ENCODE results near the gene ZFYVE21. TPM values are rescaled to one million over a fixed set of nuclear protein-coding genes. Genes with fewer than 3 reads are reported as not detected.

The ZFYVE21 gene
- total RNA-seq, 1 experiment from 2014 or later = 31.3 TPM

DNA sequence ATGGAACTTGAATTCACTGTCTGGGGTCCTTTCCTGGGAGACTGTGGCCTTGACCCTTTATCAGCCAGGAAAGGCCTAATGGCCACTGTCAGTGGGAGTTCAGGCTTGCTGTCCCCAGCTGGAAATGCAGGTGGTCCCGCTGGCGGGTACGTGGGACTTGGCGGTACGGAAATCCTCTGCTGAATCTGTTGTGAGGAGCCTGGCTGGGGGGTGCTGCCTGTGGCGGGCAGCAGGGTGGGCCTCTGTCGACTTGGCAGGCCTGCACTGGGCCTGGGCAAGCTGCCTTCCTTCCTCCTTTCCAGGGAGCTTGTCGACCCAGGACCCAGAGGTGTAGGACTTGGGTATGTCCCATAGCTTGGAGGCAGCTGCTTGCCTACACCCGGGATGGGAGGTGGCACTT lies 26.3 kb downstream of the ZFYVE21 start:
- intact Hi-C loops (cut with micrococcal nuclease) = no loop called here
- BruUV-seq (replicated peaks) = no TSS peak
- Histone ChIP-seq H3K79me2 (ENCODE audit: insufficient read depth, low read length) (no peaks in the 10 kb centered on the region), H3K27me3 (ENCODE audit: insufficient read depth, low read length) (no peaks in the 10 kb centered on the region), H2AFZ (ENCODE audit: low read depth, low read length, poor library complexity, severe bottlenecking) (no peak overlapping the region), H4K20me1 (ENCODE audit: insufficient read depth) (no peaks in the 10 kb centered on the region), H3K9me3 (ENCODE audit: control insufficient read depth in 1 of 2, insufficient read depth in 1 of 2, low read depth in 1 of 2, low read length in 2 of 2) (no peaks in the 10 kb centered on the region), H3K9ac (ENCODE audit: low read length) (no peak overlapping the region), H3K9me2 (ENCODE audit: insufficient read depth) (no peaks in the 10 kb centered on the region), H3K36me3 (ENCODE audit: control insufficient read depth in 1 of 2, insufficient read depth in 2 of 2, low read length in 2 of 2) (peaks cover 0 to 3% of the 10 kb centered on the region in 2 experiments; a peak in 2 of 4 replicates), H3K27ac (ENCODE audit: low read depth, low read length) (no peak overlapping the region), H3K4me2 (ENCODE audit: low read length) (no peak overlapping the region), H3K4me3 (replicated peaks in 1 of 2; ENCODE audit: low read depth in 1 of 2, low read length in 2 of 2) (no peak overlapping the region), H3K4me1 (ENCODE audit: control insufficient read depth in 1 of 2, insufficient read depth in 2 of 2, low read length in 2 of 2) (no peaks in the 10 kb centered on the region)
- ATAC-seq (no peak), DNase-seq (ENCODE audit: low read depth, low spot score) (no peak)
- TF ChIP-seq YY1 (IDR thresholded peaks at IDR 0.05; ENCODE audit: extremely low read depth, insufficient replicate concordance, low read depth, low read length) (no peak), CTCF (IDR thresholded peaks at IDR 0.05 in 2 of 3, conservative IDR thresholded peaks at IDR 0.05 in 1 of 3; ENCODE audit: borderline replicate concordance in 1 of 3, insufficient read depth in 1 of 3, low read depth in 2 of 3, low read length in 2 of 3) (no peak)
- ChIA-PET RAD21 (ENCODE audit: low non-redundant PET in 1 of 2, low total read pairs in 2 of 2, uncharacterized antibody in 2 of 2, unreplicated experiment in 2 of 2) (no interaction called here), POLR2A (no interaction called here), CTCF (no interaction called here)

DNA sequence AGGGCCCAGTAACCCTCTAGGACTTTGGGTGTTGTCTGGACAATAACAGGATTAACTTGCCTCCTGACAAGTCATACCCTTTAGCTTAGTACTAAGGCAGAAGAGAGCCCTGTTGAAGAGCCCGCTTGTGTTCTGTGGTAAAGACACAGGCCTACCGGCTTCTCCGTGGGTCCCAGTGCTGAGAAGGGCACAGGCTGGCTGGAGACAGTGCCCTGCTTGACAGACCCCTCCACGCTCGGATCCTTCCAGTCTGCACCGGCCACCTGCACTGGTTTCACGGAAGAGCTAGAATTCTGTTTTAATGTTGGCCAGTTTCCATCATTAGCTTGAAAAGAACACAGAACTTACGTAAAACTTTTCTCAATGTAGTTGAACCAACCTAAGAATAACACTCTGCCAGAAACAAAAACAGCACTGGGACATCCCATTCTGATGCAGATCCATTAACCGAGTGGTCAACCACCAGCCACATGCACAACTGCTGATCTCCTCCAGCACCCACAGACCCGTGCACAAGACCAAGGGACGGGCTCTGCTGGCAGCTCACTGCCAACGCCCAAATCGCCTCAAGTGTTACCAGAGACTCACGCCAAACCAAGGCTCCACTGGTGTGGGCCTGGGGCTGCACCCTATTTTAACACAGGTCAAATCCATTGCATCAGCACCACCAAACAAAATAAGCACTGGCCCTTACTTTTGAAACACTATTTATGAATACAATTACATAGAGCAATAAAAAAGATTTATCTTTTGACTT lies 27.1 kb downstream of the ZFYVE21 start:
- intact Hi-C loops (cut with micrococcal nuclease) = no loop called here
- BruUV-seq (replicated peaks) = no TSS peak
- Histone ChIP-seq H3K4me2 (ENCODE audit: low read length) (no peak overlapping the region), H2AFZ (ENCODE audit: low read depth, low read length, poor library complexity, severe bottlenecking) (no peak overlapping the region), H3K27ac (ENCODE audit: low read depth, low read length) (no peak overlapping the region), H3K27me3 (ENCODE audit: insufficient read depth, low read length) (no peaks in the 10 kb centered on the region), H4K20me1 (ENCODE audit: insufficient read depth) (no peaks in the 10 kb centered on the region), H3K9me3 (ENCODE audit: control insufficient read depth in 1 of 2, insufficient read depth in 1 of 2, low read depth in 1 of 2, low read length in 2 of 2) (no peaks in the 10 kb centered on the region), H3K9me2 (ENCODE audit: insufficient read depth) (no peaks in the 10 kb centered on the region), H3K36me3 (ENCODE audit: control insufficient read depth in 1 of 2, insufficient read depth in 2 of 2, low read length in 2 of 2) (peaks cover 0 to 3% of the 10 kb centered on the region in 2 experiments; a peak in 3 of 4 replicates), H3K4me3 (replicated peaks in 1 of 2; ENCODE audit: low read depth in 1 of 2, low read length in 2 of 2) (no peak overlapping the region), H3K79me2 (ENCODE audit: insufficient read depth, low read length) (no peaks in the 10 kb centered on the region), H3K4me1 (ENCODE audit: control insufficient read depth in 1 of 2, insufficient read depth in 2 of 2, low read length in 2 of 2) (no peaks in the 10 kb centered on the region), H3K9ac (ENCODE audit: low read length) (no peak overlapping the region)
- ChIA-PET CTCF (no interaction called here), RAD21 (ENCODE audit: low non-redundant PET in 1 of 2, low total read pairs in 2 of 2, uncharacterized antibody in 2 of 2, unreplicated experiment in 2 of 2) (no interaction called here), POLR2A (no interaction called here)
- DNase-seq (ENCODE audit: low read depth, low spot score) (no peak), ATAC-seq (no peak)
- TF ChIP-seq FOSL1 (IDR thresholded peaks at IDR 0.05; ENCODE audit: low read depth) (no peak), SRF (IDR thresholded peaks at IDR 0.05; ENCODE audit: low read depth) (no peak), YY1 (IDR thresholded peaks at IDR 0.05; ENCODE audit: extremely low read depth, insufficient replicate concordance, low read depth, low read length) (no peak), SP1 (IDR thresholded peaks at IDR 0.05; ENCODE audit: low read depth) (no peak), POLR2A (IDR thresholded peaks at IDR 0.05; ENCODE audit: borderline replicate concordance, extremely low read depth, insufficient read depth, insufficient read length) (no peak), EGR1 (IDR thresholded peaks at IDR 0.05; ENCODE audit: low read depth) (no peak), ZNF274 (IDR thresholded peaks at IDR 0.05; ENCODE audit: low read depth, low read length) (no peak), TCF7L2 (IDR thresholded peaks at IDR 0.05; ENCODE audit: borderline replicate concordance, extremely low read depth, insufficient read depth, insufficient read length) (no peak), ELF1 (IDR thresholded peaks at IDR 0.05; ENCODE audit: borderline replicate concordance, low read depth) (no peak), EZH2phosphoT487 (IDR thresholded peaks at IDR 0.05; ENCODE audit: borderline replicate concordance) (no peak), EZH2 (IDR thresholded peaks at IDR 0.05) (no peak)
- TF ChIP-seq, protein P1, sequence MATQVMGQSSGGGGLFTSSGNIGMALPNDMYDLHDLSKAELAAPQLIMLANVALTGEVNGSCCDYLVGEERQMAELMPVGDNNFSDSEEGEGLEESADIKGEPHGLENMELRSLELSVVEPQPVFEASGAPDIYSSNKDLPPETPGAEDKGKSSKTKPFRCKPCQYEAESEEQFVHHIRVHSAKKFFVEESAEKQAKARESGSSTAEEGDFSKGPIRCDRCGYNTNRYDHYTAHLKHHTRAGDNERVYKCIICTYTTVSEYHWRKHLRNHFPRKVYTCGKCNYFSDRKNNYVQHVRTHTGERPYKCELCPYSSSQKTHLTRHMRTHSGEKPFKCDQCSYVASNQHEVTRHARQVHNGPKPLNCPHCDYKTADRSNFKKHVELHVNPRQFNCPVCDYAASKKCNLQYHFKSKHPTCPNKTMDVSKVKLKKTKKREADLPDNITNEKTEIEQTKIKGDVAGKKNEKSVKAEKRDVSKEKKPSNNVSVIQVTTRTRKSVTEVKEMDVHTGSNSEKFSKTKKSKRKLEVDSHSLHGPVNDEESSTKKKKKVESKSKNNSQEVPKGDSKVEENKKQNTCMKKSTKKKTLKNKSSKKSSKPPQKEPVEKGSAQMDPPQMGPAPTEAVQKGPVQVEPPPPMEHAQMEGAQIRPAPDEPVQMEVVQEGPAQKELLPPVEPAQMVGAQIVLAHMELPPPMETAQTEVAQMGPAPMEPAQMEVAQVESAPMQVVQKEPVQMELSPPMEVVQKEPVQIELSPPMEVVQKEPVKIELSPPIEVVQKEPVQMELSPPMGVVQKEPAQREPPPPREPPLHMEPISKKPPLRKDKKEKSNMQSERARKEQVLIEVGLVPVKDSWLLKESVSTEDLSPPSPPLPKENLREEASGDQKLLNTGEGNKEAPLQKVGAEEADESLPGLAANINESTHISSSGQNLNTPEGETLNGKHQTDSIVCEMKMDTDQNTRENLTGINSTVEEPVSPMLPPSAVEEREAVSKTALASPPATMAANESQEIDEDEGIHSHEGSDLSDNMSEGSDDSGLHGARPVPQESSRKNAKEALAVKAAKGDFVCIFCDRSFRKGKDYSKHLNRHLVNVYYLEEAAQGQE (IDR thresholded peaks at IDR 0.05; ENCODE audit: low read depth) = no peak
